Erythroblast (primary cell): ENCODE results near the gene ADRB2.

Source experiments
- GATA1 ChIP-seq: IDR thresholded peaks from 2 replicates; pipeline ENCODE4 v1.6.1; 2011; ENCODE audit warnings: low read depth, mild to moderate bottlenecking, control low read depth, low read length, moderate library complexity
- POLR2A ChIP-seq: IDR thresholded peaks from 2 replicates; pipeline ENCODE4 v1.6.1; 2011; ENCODE audit warnings: mild to moderate bottlenecking, low read length

GRCh38 chr5:148785223-148785622, 41.2 kb upstream of the ADRB2 start:
- TF ChIP-seq POLR2A = no peak
- TF ChIP-seq GATA1 = no peak
